Aorta (tissue), 5 donors: ENCODE results near the gene RHPN2. TPM values are rescaled to one million over a fixed set of nuclear protein-coding genes. Genes with fewer than 3 reads are reported as not detected.
A peak's percentile ranks its signal among the peaks of the same experiment; 100 is the strongest.

Source experiments
- ATAC-seq: fragments of 200-7000 bp; cut with Tn5 transposase; one replicate; pipeline ENCODE4 v1.9.1; 2022; ENCODE audit warnings: moderate library complexity; ENCODE audit not compliant: low FRiP score
- DNase-seq, 2 donors: peaks; one replicate each; pipeline ENCODE4 v3.0.0-alpha.2; 2020
- H3K27ac ChIP-seq, 2 donors: one replicate each; pipeline ENCODE4 v1.5.1; 2013; ENCODE audit warnings: low read length in 2 of 2, mild to moderate bottlenecking in 2 of 2, moderate library complexity in 2 of 2, control low read depth in 1 of 2, inconsistent platforms in 1 of 2, low read depth in 1 of 2
- H3K27me3 ChIP-seq, 2 donors: one replicate each; pipeline ENCODE4 v1.6.1; 2013; ENCODE audit warnings: control low read depth in 1 of 2, low read length in 1 of 2, mild to moderate bottlenecking in 1 of 2, moderate library complexity in 1 of 2; ENCODE audit not compliant: insufficient read depth in 2 of 2, control insufficient read depth in 1 of 2
- H3K36me3 ChIP-seq, 2 donors: one replicate each; pipeline ENCODE4 v1.6.1; 2013; ENCODE audit warnings: control low read depth in 1 of 2, low read length in 1 of 2, mild to moderate bottlenecking in 1 of 2; ENCODE audit not compliant: insufficient read depth in 2 of 2, control insufficient read depth in 1 of 2
- H3K4me1 ChIP-seq, 2 donors: one replicate each; pipeline ENCODE4 v1.6.1; 2013; ENCODE audit warnings: low read length in 2 of 2, control low read depth in 1 of 2, mild to moderate bottlenecking in 1 of 2, moderate library complexity in 1 of 2; ENCODE audit not compliant: insufficient read depth in 2 of 2, control insufficient read depth in 1 of 2
- H3K4me3 ChIP-seq, 2 donors: one replicate each; pipeline ENCODE4 v1.5.1; 2013; ENCODE audit warnings: low read length in 2 of 2, control low read depth in 1 of 2, mild to moderate bottlenecking in 1 of 2
- H3K9me3 ChIP-seq: one replicate; pipeline ENCODE4 v1.6.1; 2013; ENCODE audit warnings: mild to moderate bottlenecking, low read length; ENCODE audit not compliant: control insufficient read depth
- WGBS, 2 donors: extraction: QIAGEN DNeasy Blood & Tissue Kit; methylation state at CpG; one replicate each; pipeline ENCODE4 v1.1.7; 2013; 5-methylcytosine and 5-hydroxymethylcytosine counted together
- intact Hi-C, 2 donors: fragments of 100-400 bp; cut with DNase I; formaldehyde crosslinking; loops; one replicate each; pipeline versions ENCODE4 v1.14.2 to v1.15.0; 2022
- long read RNA-seq, 2 donors: library from polyadenylated mRNA; unstranded; transcript quantifications; one replicate each; pipeline ENCODE4 v2.0.0, GENCODE V29; 2020 to 2021
- polyA plus RNA-seq, 2 donors: library from polyadenylated mRNA; stranded (reverse); fragments of 200-250 nt; gene quantifications; one replicate each; pipeline ENCODE4 v1.2.3, GENCODE V29; 2013
- total RNA-seq, 2 donors: library from RNA; stranded (reverse); fragmentation: NEBNext Ultra II Directional; extraction: Animal tissue kit (Norgen Biotek cat#: 25700); gene quantifications; one replicate each; pipeline ENCODE4 v1.2.1, GENCODE V29; 2021
- donor health status: healthy with polysubstance abuse.
- donor health status: Bipolar disorder and iron deficiency.
- donor health status: DM: no; HTN: no; CAD: no.
- donor health status: DM: no; HTN: no; CAD: no.
- donor health status: DM: yes; HTN: yes; CAD: no.

RHPN2 gene
- total RNA-seq (1 to 10 TPM; 1.1 to 1.9 TPM), polyA plus RNA-seq (1 to 10 TPM in 1 of 2 donors, under 1 TPM in 1; 0.33 to 5.0 TPM)
- long read RNA-seq, donor 1 = 0 reads
- long read RNA-seq, donor 2, partial matches to known transcripts = 1 of 1 reads
- long read RNA-seq, donor 2, other reads (novel, unspliced or antisense) = 0 of 1 reads

GRCh38 chr19:33064792-33065550, at the start of gene RHPN2:
Gene RHPN2 (minus strand): TSS chr19:33064888. CDS start chr19:33064852, 36 bp downstream.
- WGBS, 2 donors = 2% methylated on average over 53 to 86 of the region's 86 CpGs
- Histone ChIP-seq H3K27me3 (peaks cover 0 to 1% of the 10 kb centered on the region in 2 donors), H3K36me3 (no peaks in the 10 kb centered on the region), H3K4me1 (no peaks in the 10 kb centered on the region), H3K9me3 (no peaks in the 10 kb centered on the region), H3K4me3 (peak within 1 kb of the TSS; percentile 62), H3K27ac (no peak within 1 kb of the TSS)
- ATAC-seq (peak; percentile 81), DNase-seq (peak; percentile 59 to 77)
- intact Hi-C loops = no loop called here

DNA sequence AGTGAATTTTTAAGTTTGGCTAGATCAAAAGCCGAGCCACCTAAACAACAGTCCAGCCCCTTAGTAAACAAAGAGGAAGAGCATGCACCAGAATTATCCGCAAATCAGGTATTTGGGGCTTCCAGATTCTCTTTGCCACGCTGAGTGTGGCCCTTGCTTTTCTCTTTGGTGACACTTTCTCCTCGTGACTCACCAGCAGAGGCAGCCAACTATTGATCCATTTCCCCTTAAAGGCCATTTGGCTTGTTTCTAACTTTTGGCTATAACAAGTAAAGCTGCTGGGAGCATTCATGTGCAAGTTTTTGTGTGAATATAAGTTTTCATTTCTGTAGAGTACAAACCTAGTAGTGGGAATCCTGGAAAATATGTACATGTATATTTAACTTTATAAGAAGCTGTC, 49.6 kb upstream of the RHPN2 start:
- H3K4me3 ChIP-seq = no peak overlapping the region
- H3K27me3 ChIP-seq = no peaks in the 10 kb centered on the region
- WGBS, 2 donors = 84 to 87% methylated on average over 4 of the region's 4 CpGs
- DNase-seq (no peak), ATAC-seq (no peak)
- intact Hi-C loops = no loop called here
- H3K4me1 ChIP-seq = no peaks in the 10 kb centered on the region
- no peaks in the 10 kb centered on the region for H3K9me3 ChIP-seq
- no peak overlapping the region for H3K27ac ChIP-seq
- peaks cover 3 to 12% of the 10 kb centered on the region in 2 donors for H3K36me3 ChIP-seq

DNA sequence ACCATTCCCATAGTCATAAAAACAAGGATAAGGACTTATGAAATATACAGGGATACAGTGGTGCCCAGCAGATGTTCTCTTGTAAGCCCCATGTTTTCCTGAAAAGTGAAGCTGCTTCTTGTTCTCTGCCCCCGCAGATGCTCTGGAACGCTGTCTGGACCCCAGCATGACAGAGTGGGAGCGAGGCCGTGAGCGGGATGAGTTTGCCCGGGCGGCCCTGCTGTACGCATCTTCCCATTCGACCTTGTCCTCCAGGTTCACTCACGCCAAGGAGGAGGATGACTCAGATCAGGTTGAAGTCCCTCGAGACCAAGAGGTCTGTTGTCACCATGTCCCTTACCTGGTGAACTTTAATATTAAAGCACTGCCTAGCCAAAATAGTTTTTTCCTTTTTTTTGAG, 46.9 kb upstream of the RHPN2 start:
- Histone ChIP-seq H3K4me1 (no peaks in the 10 kb centered on the region), H3K4me3 (no peak overlapping the region), H3K27me3 (no peaks in the 10 kb centered on the region), H3K9me3 (no peaks in the 10 kb centered on the region), H3K27ac (no peak overlapping the region), H3K36me3 (peaks cover 6 to 15% of the 10 kb centered on the region in 2 donors)
- DNase-seq (no peak), ATAC-seq (no peak)
- intact Hi-C loops = no loop called here
- WGBS, 2 donors = 95 to 96% methylated on average over 11 of the region's 11 CpGs

- DNase-seq = no peak
- ATAC-seq = no peak
- WGBS, 2 donors = 83 to 85% methylated on average over 9 of the region's 9 CpGs
- intact Hi-C loops = no loop called here
- H3K36me3 ChIP-seq = peaks cover 6 to 15% of the 10 kb centered on the region in 2 donors
- H3K27ac ChIP-seq = no peak overlapping the region
- H3K4me3 ChIP-seq = no peak overlapping the region
- H3K27me3 ChIP-seq = no peaks in the 10 kb centered on the region
- no peaks in the 10 kb centered on the region for H3K4me1 ChIP-seq
- H3K9me3 ChIP-seq = no peaks in the 10 kb centered on the region
Observed at GRCh38 chr19:33110137-33110910, 45.6 kb upstream of the RHPN2 start.

DNA sequence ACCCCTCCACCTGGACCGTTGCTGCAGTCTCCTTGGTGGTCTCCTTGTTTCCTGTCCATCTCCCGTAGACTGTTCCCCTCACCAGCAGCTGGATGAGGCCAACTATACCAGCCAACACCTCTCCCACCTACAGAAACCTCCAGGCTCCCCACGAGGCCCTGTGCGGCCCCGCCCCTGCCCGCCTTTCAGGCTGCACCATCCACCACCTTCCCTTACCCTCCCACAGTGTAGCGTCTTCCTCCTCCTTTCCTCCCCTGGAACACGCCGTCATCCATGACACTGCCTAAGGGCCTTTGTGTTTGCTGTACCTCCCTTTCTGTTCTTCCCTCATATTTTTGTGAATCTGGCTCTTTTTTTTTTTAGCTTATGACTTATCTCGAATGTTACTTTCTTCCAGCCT, 43.5 kb upstream of the RHPN2 start:
- intact Hi-C loops = no loop called here
- H3K36me3 ChIP-seq = peaks cover 6 to 11% of the 10 kb centered on the region in 2 donors

GRCh38 chr19:33102893-33103292, 38.2 kb upstream of the RHPN2 start:
- H3K4me1 ChIP-seq = no peaks in the 10 kb centered on the region
- intact Hi-C loops = no loop called here

More for the DNA sequence above, 43.5 kb upstream of the RHPN2 start:
- H3K27me3 ChIP-seq = no peaks in the 10 kb centered on the region
- no peak for ATAC-seq
- no peaks in the 10 kb centered on the region for H3K9me3 ChIP-seq
- H3K4me1 ChIP-seq = no peaks in the 10 kb centered on the region
- WGBS, 2 donors = 92 to 94% methylated on average over 10 of the region's 10 CpGs
- no peak overlapping the region for H3K27ac ChIP-seq
- no peak for DNase-seq
- H3K4me3 ChIP-seq = no peak overlapping the region

DNA sequence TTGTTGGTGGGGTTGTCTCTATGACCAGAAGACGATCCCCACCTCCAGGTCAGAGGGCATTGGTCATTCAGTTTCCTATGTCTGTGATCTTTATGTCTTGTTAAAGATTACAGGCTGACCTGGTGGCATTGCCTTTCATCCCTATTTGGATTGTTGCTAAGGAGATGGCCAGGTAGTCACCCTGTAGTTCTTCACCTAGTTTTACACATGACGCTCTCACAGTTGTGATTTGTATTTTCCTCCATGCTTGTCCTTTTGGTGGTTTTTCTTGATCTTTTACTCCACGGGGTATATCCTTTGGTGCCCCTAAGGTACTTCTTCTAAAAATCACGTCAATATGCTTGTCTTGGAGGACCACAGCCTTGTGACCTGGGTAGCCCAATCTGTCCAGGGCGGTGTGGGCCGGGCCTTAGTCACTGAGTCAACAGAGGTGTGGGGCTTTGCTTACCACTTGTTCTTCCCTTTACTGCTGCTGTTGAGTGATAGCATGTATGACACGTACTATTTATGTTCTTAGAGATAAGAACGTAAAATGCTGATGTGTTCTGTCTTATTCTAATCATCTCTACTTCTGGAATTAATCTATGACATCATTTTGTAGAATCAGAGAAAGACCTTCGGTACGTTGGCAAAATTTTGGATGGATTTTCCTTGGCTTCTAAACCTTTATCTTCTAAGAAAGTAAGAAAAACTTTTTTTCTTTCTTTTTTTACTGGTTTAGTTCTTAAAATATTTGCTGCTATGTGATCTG, 36.4 kb upstream of the RHPN2 start:
- peaks cover under 1 to 7% of the 10 kb centered on the region in 2 donors for H3K36me3 ChIP-seq
- 88 to 91% methylated on average over 10 of the region's 10 CpGs for WGBS, 2 donors
- DNase-seq (no peak), ATAC-seq (no peak)
- intact Hi-C loops = no loop called here
- no peak overlapping the region for H3K4me3 ChIP-seq
- no peaks in the 10 kb centered on the region for H3K27me3 ChIP-seq
- H3K9me3 ChIP-seq = no peaks in the 10 kb centered on the region
- no peak overlapping the region for H3K27ac ChIP-seq
- H3K4me1 ChIP-seq = no peaks in the 10 kb centered on the region

More at GRCh38 chr19:33102893-33103292, 38.2 kb upstream of the RHPN2 start:
- no peak overlapping the region for H3K4me3 ChIP-seq
- DNase-seq (no peak), ATAC-seq (no peak)
- no peaks in the 10 kb centered on the region for H3K27me3 ChIP-seq
- no peaks in the 10 kb centered on the region for H3K9me3 ChIP-seq
- peaks cover 6 to 8% of the 10 kb centered on the region in 2 donors for H3K36me3 ChIP-seq
- WGBS, 2 donors = 87 to 88% methylated on average over 6 of the region's 6 CpGs
- H3K27ac ChIP-seq = no peak overlapping the region

- intact Hi-C loops = no loop called here
- H3K4me1 ChIP-seq = no peaks in the 10 kb centered on the region
- no peaks in the 10 kb centered on the region for H3K27me3 ChIP-seq
- no peaks in the 10 kb centered on the region for H3K9me3 ChIP-seq
- ATAC-seq = no peak
- H3K36me3 ChIP-seq = peaks cover 9 to 16% of the 10 kb centered on the region in 2 donors
- H3K4me3 ChIP-seq = no peak overlapping the region
- WGBS, 2 donors = 70 to 73% methylated on average over 4 of the region's 4 CpGs
- peak in 1 of 2 donors; percentile 39 for DNase-seq
- H3K27ac ChIP-seq = no peak overlapping the region
Observed at GRCh38 chr19:33098055-33098534, 33.4 kb upstream of the RHPN2 start.
